ENCODE measurements around the gene ZNF239. TPM values are rescaled to one million over a fixed set of nuclear protein-coding genes. Genes with fewer than 3 reads are reported as not detected.
A peak's percentile ranks its signal among the peaks of the same experiment; 100 is the strongest.

Gene ZNF239
- total and polyA plus RNA-seq, 2 of the 4 experiments (the other 2 are of a cell fraction) = 7.4 to 12.7 TPM

- ATAC-seq (ENCODE audit: low read depth) = peak; percentile 61; the same call in 1 of the 2 replicates
- CTCF ChIA-PET = no interaction called here
Measured at GRCh38 chr10:43585046-43585445, 10.6 kb upstream of the ZNF239 start.

More at GRCh38 chr10:43585046-43585445, 10.6 kb upstream of the ZNF239 start:
- intact Hi-C loops (cut with micrococcal nuclease) (no loop called here), dilution Hi-C loops (cut with HindIII; ENCODE audit: low sequenced_read_pairs, unreplicated experiment) (no loop called here), in situ Hi-C loops (cut with MboI; ENCODE audit: low sequenced_read_pairs) (no loop called here)
- Histone ChIP-seq H2BK15ac (ENCODE audit: low read depth, low read length) (no peak overlapping the region), H2BK5ac (ENCODE audit: low read depth, low read length, poor library complexity, severe bottlenecking) (peak overlapping the region; percentile 26), H3K23ac (ENCODE audit: low read depth, low read length) (no peak overlapping the region), H3K4me2 (ENCODE audit: low read depth, low read length) (no peak overlapping the region), H3K4ac (ENCODE audit: low read depth, low read length) (no peak overlapping the region), H2AFZ (replicated peaks; ENCODE audit: low read length, poor library complexity) (no peak overlapping the region), H4K5ac (ENCODE audit: low read depth, low read length) (no peak overlapping the region), H3K4me3 (ENCODE audit: insufficient read depth, low read depth, low read length) (no peak overlapping the region), H3K27ac (ENCODE audit: insufficient read depth, low read length) (no peak overlapping the region), H3K79me1 (ENCODE audit: low read depth in 1 of 2, low read length in 2 of 2) (no peaks in the 10 kb centered on the region), H3K14ac (replicated peaks; ENCODE audit: low read depth, low read length) (no peak overlapping the region), H2BK20ac (ENCODE audit: low read depth, low read length) (no peak overlapping the region), H3K56ac (ENCODE audit: extremely low read depth, insufficient read depth, low read length) (no peak overlapping the region), H3K4me1 (ENCODE audit: control insufficient read depth, insufficient read depth, low read length) (no peaks in the 10 kb centered on the region), H3K27me3 (ENCODE audit: control insufficient read depth, insufficient read depth, low read length) (no peaks in the 10 kb centered on the region; the same call in 1 of the 2 replicates), H3K9ac (ENCODE audit: low read depth, low read length) (no peak overlapping the region), H4K8ac (ENCODE audit: low read depth in 2 of 2, low read length in 2 of 2) (no peak overlapping the region), H2AK9ac (replicated peaks; ENCODE audit: low read depth, low read length, poor library complexity) (no peak overlapping the region), H3K36me3 (ENCODE audit: control insufficient read depth, insufficient read depth, low read length) (no peaks in the 10 kb centered on the region), H4K20me1 (ENCODE audit: insufficient read depth, low read length) (no peaks in the 10 kb centered on the region), H4K91ac (ENCODE audit: insufficient read depth, low read depth, low read length) (no peak overlapping the region), H3K9me3 (ENCODE audit: control insufficient read depth, insufficient read depth, low read length) (no peaks in the 10 kb centered on the region), H3K18ac (ENCODE audit: low read depth, low read length) (no peak overlapping the region), H2BK120ac (ENCODE audit: low read depth, low read length) (no peak overlapping the region), H2AK5ac (ENCODE audit: low read depth, low read length) (no peak overlapping the region), H3K9me1 (ENCODE audit: insufficient read depth, low read length) (no peaks in the 10 kb centered on the region)
- no CpG with 5 or more reads among the region's 5 CpGs for WGBS, 2 experiments (ENCODE audit: extremely low coverage in 2 of 2, insufficient read length in 1 of 2)
- POLR2A ChIA-PET (ENCODE audit: unreplicated experiment) = no interaction called here
- BruUV-seq (replicated peaks) = no TSS peak
- TF ChIP-seq ELK1 (IDR thresholded peaks at IDR 0.05; ENCODE audit: borderline replicate concordance, low read depth, low read length) (no peak), MAZ (IDR thresholded peaks at IDR 0.05; ENCODE audit: borderline replicate concordance, low read depth, low read length) (no peak), MXI1 (IDR thresholded peaks at IDR 0.05; ENCODE audit: borderline replicate concordance, low read depth, low read length) (no peak), RFX5 (IDR thresholded peaks at IDR 0.05; ENCODE audit: low read depth, low read length) (no peak), FOS (IDR thresholded peaks at IDR 0.05; ENCODE audit: low read depth, low read length) (no peak), POLR2A (IDR thresholded peaks at IDR 0.05; ENCODE audit: low read depth, low read length) (no peak), RCOR1 (IDR thresholded peaks at IDR 0.05; ENCODE audit: insufficient replicate concordance, low read length) (no peak), CTCF (conservative IDR thresholded peaks at IDR 0.05; ENCODE audit: low read depth, low read length) (no peak), CHD1 (IDR thresholded peaks at IDR 0.05; ENCODE audit: low read depth, low read length) (no peak), RAD21 (IDR thresholded peaks at IDR 0.05; ENCODE audit: low read length) (no peak), BHLHE40 (IDR thresholded peaks at IDR 0.05; ENCODE audit: low read depth, low read length) (no peak), SMC3 (IDR thresholded peaks at IDR 0.05; ENCODE audit: low read depth, low read length) (no peak), USF2 (IDR thresholded peaks at IDR 0.05; ENCODE audit: low read depth, low read length) (no peak), CEBPB (IDR thresholded peaks at IDR 0.05; ENCODE audit: low read depth, low read length) (no peak), MAFK (IDR thresholded peaks at IDR 0.05; ENCODE audit: low read depth, low read length) (no peak)
- DNase-seq = peak; percentile 64

Measured in IMR-90 (cell line).